Suprapubic skin (tissue), 3 donors: Measurements from ENCODE around the gene TAS2R5.

ENCODE experiments used
- POLR2A ChIP-seq, 2 donors: fragments of 450-650 bp; IDR thresholded peaks; one replicate each; pipeline ENCODE4 v1.6.1; 2017; ENCODE audit warnings: antibody characterized with exemption in 2 of 2, mild to moderate bottlenecking in 2 of 2, moderate library complexity in 2 of 2
- TF ChIP-seq, protein P1 (sequence below), 2 donors: fragments of 200-600 bp in 1 of 2; fragments of 450-650 bp in 1 of 2; sonication (generic) in 1 of 2; IDR thresholded peaks; one replicate each; pipeline ENCODE4 v1.5.1; 2016 to 2019; ENCODE audit warnings: antibody characterized with exemption in 2 of 2, mild to moderate bottlenecking in 1 of 2, moderate library complexity in 1 of 2

DNA sequence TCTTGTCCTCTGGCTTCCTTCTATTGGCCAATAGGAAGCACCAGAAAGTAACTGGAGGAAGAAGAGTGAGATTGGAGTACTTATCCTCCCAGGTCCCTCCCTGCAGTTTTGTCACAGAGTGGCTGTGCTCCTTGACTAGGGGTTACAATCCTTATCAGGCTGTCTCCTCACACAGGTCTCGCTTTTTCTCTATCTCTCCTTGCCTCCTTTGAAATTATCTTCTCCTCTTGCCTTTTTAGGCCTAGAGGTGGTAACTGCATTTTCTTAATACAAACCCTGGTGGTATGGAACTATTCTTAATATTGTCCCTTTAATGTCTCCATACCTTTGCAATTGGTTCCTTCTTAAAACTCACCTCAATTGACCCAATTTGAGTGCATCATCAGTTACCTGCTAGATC, 48.6 kb downstream of the TAS2R5 start:
- TF ChIP-seq, protein P1, sequence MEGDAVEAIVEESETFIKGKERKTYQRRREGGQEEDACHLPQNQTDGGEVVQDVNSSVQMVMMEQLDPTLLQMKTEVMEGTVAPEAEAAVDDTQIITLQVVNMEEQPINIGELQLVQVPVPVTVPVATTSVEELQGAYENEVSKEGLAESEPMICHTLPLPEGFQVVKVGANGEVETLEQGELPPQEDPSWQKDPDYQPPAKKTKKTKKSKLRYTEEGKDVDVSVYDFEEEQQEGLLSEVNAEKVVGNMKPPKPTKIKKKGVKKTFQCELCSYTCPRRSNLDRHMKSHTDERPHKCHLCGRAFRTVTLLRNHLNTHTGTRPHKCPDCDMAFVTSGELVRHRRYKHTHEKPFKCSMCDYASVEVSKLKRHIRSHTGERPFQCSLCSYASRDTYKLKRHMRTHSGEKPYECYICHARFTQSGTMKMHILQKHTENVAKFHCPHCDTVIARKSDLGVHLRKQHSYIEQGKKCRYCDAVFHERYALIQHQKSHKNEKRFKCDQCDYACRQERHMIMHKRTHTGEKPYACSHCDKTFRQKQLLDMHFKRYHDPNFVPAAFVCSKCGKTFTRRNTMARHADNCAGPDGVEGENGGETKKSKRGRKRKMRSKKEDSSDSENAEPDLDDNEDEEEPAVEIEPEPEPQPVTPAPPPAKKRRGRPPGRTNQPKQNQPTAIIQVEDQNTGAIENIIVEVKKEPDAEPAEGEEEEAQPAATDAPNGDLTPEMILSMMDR (IDR thresholded peaks at IDR 0.05), result no peak
- TF ChIP-seq POLR2A (IDR thresholded peaks at IDR 0.05), result no peak
